Pons (tissue), 1 donor: ENCODE results near the gene RAB6A.

Source experiments
- DNase-seq: peaks from one replicate; pipeline ENCODE4 v3.0.0-alpha.2; 2016; ENCODE audit warnings: low spot score

The RAB6A gene

DNA sequence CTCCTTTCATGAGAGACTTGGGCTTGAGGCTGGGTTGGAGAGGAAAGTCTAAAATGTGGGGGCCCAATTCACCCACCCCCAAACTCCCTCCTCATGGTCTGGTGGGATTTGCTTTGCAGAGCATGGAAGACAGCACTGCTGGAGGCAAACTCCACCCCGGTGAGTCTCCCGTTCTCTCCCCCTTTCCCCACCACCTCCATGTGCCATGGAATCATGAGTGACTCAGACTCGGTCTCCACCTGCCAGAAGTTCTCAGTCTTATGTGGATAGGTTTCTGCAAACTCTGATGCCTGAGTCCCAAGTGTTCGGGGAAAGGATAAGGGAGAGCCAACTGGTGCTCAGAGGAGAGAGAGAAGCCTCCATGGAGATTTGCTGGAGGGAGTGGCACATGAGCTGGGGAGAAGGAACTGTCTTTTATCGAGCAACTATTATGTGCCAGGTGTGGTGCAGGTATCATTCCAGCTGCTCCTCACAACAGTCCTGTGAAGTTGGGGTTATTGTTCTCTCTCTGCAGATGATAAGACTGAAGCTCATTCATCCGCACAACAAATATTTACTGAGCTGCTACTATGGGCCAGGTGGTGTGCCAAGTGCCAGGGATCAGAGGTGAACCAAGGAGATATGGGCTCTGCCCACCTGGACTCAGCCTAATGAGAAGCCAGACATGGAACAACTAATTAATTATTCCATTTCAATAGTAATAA, 107.9 kb downstream of the RAB6A start:
- no peak for DNase-seq

DNA sequence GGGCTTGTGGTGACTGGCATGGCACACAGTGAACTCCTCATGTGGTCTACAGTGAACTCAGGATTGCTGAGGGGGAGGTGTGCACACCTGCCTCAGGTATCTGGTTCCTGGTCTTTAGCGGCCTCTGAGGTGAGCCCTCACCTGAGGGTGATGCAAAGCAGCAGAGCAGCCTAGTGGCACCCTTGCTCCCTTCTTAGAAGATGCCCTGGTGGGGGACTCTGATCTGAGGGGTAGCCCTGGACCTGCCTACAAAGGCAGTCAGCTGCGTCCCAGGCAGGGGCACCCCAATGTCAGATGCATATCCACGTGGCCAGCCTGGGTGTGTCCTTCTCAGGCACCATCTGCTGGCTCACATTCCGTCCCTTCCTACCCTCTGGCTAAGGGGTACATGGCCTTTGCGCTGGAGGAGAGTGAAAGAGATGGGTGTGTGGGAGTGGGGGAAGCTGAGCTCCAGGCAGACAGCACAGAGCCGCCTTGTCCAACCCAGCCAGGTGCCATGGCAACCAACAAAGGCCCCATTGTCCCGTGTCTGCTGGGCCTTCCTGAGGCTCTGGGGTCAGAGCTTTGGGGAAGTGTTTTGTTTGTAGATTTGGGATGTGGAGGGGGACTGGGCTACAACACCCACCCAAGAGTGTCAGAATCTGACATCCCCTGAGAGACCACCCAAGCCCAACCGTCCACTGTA, 108.7 kb downstream of the RAB6A start:
- DNase-seq: peak; percentile 97

DNA sequence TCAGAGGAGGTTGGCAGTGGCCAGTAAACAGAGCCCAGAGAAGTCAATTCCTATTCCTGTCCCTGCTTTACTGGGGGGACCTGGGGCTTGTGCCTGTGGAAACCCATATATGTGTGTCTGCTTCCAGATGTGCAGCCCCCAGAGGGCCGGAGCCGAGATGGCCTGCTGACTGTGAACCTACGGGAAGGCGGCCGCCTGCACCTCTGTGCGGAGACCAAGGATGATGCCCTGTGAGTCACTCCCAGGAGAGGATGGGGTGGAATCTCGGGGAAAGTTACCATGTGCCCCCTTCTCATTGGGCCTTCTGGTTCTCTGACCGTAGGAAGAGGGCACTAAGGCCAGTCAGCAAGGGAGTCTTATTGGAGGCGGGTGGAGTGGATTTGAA, 109.2 kb downstream of the RAB6A start:
- peak; percentile 31 for DNase-seq

- DNase-seq: no peak
These were observed 109.6 kb downstream of the RAB6A start for GRCh38 chr11:73651252-73651651.

GRCh38 chr11:73650400-73650799, 110.5 kb downstream of the RAB6A start:
- peak; percentile 3 for DNase-seq

GRCh38 chr11:73649206-73649605, 111.7 kb downstream of the RAB6A start:
- no peak for DNase-seq

DNA sequence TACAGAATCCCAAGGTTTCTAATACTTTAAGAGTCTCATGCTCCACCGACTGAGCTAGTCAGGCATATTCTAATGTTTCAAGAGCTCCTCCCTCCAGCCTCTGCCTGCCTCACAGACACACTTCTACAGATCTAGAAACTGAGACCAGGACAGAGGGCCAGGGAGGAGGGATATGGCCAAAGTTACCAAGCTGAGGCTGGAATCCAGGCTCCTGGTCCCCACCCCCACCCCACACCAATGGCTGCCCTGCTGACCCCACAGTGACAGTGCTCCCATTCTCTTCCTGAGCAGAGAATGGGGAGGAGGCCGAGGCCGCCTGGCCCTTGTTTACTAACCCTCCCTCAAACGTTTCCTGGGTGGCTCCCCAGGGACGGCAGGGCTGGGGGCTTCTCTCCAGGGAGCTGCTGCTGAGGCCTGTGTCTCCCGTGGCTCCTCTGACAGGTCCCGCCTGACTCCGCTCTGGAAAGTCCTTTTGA, 112.3 kb downstream of the RAB6A start:
- peak; percentile 60 for DNase-seq

GRCh38 chr11:73648121-73648520, 112.8 kb downstream of the RAB6A start:
- DNase-seq: no peak

- DNase-seq: peak; percentile 97
These were observed 113.3 kb downstream of the RAB6A start for GRCh38 chr11:73647459-73648100.

- DNase-seq: no peak
These were observed 114.8 kb downstream of the RAB6A start, which contains the start of gene PLEKHB1 for GRCh38 chr11:73645972-73646631. Gene PLEKHB1, plus strand, starts transcription at chr11:73646581. Its CDS starts 28 bp downstream, at chr11:73646609.

DNA sequence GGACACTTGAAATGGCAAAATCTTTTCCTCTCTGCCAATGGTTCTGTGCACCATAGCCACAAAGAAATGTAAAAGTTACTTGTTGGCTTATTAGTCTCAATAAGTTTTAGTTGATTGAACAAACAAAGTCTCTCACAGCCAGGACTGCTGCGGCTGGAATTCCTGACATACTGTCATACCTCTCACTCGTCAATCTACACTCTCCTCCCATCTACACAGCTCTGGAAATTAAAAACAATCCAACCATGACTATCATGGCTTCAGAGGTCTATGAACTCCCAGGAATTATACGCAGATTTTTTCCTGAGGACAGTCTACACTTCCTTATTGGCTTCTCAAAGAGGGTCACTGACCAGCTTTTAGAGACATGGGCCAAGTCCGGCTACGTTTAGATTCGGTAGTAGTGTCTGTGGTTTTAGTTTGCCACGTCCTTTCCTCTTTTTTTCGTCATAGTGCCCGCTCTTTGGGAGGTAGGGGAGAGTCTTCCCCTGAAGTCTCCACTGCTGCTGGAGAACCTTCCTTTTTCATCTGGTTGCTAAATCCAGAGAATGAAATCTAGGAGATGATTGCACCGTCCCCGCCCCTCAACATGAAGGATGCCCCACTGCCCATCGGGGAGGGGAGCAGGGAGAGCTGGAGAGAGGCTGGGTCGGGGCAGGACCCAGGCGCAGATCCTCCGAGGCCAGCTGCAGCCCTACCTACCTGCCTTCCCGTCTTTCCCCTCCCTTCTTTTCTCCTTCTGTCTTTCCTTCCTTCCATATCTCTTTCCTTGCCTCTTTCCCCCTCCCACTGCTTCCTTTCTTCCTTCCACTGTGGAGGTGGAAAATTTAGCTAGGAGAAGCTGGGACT, 115.5 kb downstream of the RAB6A start:
- DNase-seq: no peak

DNA sequence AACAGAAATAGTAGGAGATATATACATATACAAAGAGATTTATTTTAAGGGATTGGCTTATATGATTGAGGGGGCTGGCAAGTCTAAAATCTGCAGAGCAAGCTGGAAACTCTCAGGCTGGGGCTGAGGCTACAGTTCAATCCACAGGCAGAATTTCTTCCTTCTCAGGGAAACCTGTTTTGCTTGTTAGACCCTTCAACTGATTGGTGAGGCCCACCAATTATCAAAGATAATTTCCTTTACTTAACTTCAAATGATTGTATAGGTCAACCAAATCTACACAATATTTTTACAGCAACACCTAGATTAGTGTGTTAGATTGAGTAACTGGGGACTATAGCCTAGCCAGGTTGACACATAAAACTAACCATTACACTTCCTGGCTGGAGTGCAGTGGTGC, 119.2 kb downstream of the RAB6A start:
- no peak for DNase-seq

- DNase-seq: no peak
These were observed 120.3 kb downstream of the RAB6A start for GRCh38 chr11:73640592-73640991.

GRCh38 chr11:73637012-73637411, 123.9 kb downstream of the RAB6A start:
- no peak for DNase-seq

GRCh38 chr11:73636249-73636648, 124.6 kb downstream of the RAB6A start:
- DNase-seq: no peak

GRCh38 chr11:73635721-73636120, 125.2 kb downstream of the RAB6A start:
- no peak for DNase-seq

GRCh38 chr11:73633999-73634398, 126.9 kb downstream of the RAB6A start:
- no peak for DNase-seq

GRCh38 chr11:73632996-73633395, 127.9 kb downstream of the RAB6A start:
- no peak for DNase-seq

- no peak for DNase-seq
These were observed 131.0 kb downstream of the RAB6A start for GRCh38 chr11:73629907-73630306.

DNA sequence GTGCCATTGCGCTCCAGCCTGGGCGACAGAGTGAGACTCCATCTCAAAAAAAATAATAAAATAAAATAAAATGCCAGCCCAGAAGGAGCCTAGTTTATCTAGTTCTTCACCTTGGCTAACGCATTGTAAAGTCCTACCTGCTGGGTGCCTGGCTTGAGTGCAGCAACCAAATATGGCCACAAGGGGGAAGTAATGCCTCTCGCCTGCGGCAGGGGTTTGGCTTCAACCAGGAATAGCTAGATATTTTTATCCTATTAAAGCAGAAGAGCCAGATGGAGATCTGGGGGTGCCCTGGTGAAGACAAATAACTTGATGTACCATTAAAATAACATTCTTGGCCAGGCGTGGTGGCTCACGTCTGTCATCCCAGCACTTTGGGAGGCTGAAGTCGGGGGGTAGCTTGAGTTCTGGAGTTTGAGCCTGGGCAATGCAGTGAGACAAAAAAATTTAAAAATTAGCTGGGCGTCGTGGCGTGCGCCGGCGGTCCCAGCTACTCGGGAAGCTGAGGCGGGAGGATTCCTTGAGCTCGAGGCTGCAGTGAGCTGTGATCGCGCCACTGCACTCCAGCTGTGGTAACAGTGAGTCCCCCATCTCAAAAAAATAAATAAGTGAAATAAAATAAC, 135.1 kb downstream of the RAB6A start:
- peak; percentile 88 for DNase-seq
